Testis (tissue), 3 donors: ENCODE measurements around the gene WDR46. TPM values are rescaled to one million over a fixed set of nuclear protein-coding genes. Genes with fewer than 3 reads are reported as not detected.

ENCODE experiments used
- DNase-seq: peaks from one replicate; pipeline ENCODE4 v3.0.0-alpha.2; 2019
- H3K27ac ChIP-seq, 2 donors: fragments of 200-600 bp; sonication (generic); one replicate each; pipeline ENCODE4 v1.5.1; 2019
- H3K27me3 ChIP-seq: fragments of 200-600 bp; sonication (generic); one replicate; pipeline ENCODE4 v1.5.1; 2019
- H3K36me3 ChIP-seq: fragments of 200-600 bp; sonication (generic); one replicate; pipeline ENCODE4 v1.5.1; 2017; ENCODE audit warnings: low read depth; ENCODE audit errors: missing control alignments
- H3K4me1 ChIP-seq: fragments of 200-600 bp; sonication (generic); one replicate; pipeline ENCODE4 v1.5.1; 2019
- H3K4me3 ChIP-seq, 2 donors: fragments of 200-600 bp; sonication (generic); one replicate each; pipeline ENCODE4 v1.5.1; 2017 to 2019
- H3K9me3 ChIP-seq: fragments of 200-600 bp; sonication (generic); one replicate; pipeline ENCODE4 v1.5.1; 2017
- POLR2A ChIP-seq: fragments of 450-650 bp; IDR thresholded peaks from one replicate; pipeline ENCODE4 v1.6.1; 2017; ENCODE audit warnings: antibody characterized with exemption, mild to moderate bottlenecking, moderate library complexity
- WGBS, 2 donors: methylation state at CpG; one replicate each; pipeline ENCODE4 v1.1.5; 2018; 5-methylcytosine and 5-hydroxymethylcytosine counted together
- intact Hi-C: fragments of 100-400 bp; cut with DNase I; formaldehyde crosslinking; loops from one replicate; pipeline ENCODE4 v1.15.1; 2023; ENCODE audit warnings: low total_unique reads
- polyA plus RNA-seq: library from polyadenylated mRNA; stranded (reverse); fragments of 350-450 nt; fragmentation: Illumina TruSeq; extraction: RNeasy Lipid Tissue Mini Kit (QIAGEN cat#74804); gene quantifications from one replicate; pipeline ENCODE4 v1.2.3, GENCODE V29; 2014; ENCODE audit warnings: low read depth, low replicate concordance; ENCODE audit not compliant: insufficient read depth
- total RNA-seq, 2 donors: library from RNA; depleted of rRNA; stranded (reverse); fragments of >200 nt; gene quantifications; one replicate each; pipeline ENCODE4 v1.2.3, GENCODE V29; 2016
- TF ChIP-seq, protein P1 (sequence below), 3 experiments: fragments of 450-650 bp in 2 of 3; fragments of 200-600 bp in 1 of 3; sonication (generic) in 1 of 3; IDR thresholded peaks; one replicate each; pipeline ENCODE4 v1.5.1; 2016 to 2019; ENCODE audit warnings: antibody characterized with exemption in 3 of 3, mild to moderate bottlenecking in 2 of 3, moderate library complexity in 1 of 3

WDR46 gene
- total and polyA plus RNA-seq, 3 donors from 2014 or later = 61.6 to 71.2 (median 63.2) TPM

DNA sequence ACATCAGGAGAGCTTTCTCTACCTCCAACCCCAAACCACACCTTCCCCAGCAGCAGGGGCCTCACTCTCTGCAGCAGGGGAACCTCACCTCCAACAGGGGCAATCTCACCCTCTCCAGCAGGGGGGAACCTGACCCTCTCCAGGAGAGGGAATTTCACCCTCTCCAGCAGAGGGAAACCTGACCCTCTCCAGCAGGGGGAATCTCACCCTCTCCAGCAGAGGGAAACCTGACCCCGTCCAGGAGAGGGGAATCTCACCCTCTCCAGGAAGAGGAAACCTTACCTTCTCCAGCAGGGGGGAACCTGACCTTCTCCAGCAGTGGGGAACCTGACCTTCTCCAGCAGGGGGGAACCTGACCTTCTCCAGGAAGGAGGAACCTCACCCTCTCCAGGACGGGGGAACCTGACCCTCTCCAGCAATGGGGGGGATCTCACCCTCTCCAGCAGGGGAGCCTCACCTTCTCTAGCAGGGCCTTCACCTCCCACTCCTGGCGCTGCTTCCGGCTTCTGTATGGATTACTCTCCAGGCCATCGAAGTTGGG, 9.0 kb downstream of the WDR46 start:
- H3K4me1 ChIP-seq = peaks cover 13% of the 10 kb centered on the region
- H3K36me3 ChIP-seq = no peaks in the 10 kb centered on the region
- no peak overlapping the region for H3K27ac ChIP-seq
- H3K27me3 ChIP-seq = no peaks in the 10 kb centered on the region
- no peak for DNase-seq
- no peak for TF ChIP-seq POLR2A
- TF ChIP-seq, protein P1, sequence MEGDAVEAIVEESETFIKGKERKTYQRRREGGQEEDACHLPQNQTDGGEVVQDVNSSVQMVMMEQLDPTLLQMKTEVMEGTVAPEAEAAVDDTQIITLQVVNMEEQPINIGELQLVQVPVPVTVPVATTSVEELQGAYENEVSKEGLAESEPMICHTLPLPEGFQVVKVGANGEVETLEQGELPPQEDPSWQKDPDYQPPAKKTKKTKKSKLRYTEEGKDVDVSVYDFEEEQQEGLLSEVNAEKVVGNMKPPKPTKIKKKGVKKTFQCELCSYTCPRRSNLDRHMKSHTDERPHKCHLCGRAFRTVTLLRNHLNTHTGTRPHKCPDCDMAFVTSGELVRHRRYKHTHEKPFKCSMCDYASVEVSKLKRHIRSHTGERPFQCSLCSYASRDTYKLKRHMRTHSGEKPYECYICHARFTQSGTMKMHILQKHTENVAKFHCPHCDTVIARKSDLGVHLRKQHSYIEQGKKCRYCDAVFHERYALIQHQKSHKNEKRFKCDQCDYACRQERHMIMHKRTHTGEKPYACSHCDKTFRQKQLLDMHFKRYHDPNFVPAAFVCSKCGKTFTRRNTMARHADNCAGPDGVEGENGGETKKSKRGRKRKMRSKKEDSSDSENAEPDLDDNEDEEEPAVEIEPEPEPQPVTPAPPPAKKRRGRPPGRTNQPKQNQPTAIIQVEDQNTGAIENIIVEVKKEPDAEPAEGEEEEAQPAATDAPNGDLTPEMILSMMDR (IDR thresholded peaks at IDR 0.05) = peak; percentile 14 to 32 (median 22)
- WGBS, 2 donors = 33 to 64% methylated on average over 1 to 5 of the region's 5 CpGs
- H3K4me3 ChIP-seq = no peak overlapping the region
- H3K9me3 ChIP-seq = no peaks in the 10 kb centered on the region
- intact Hi-C loops = no loop called here

DNA sequence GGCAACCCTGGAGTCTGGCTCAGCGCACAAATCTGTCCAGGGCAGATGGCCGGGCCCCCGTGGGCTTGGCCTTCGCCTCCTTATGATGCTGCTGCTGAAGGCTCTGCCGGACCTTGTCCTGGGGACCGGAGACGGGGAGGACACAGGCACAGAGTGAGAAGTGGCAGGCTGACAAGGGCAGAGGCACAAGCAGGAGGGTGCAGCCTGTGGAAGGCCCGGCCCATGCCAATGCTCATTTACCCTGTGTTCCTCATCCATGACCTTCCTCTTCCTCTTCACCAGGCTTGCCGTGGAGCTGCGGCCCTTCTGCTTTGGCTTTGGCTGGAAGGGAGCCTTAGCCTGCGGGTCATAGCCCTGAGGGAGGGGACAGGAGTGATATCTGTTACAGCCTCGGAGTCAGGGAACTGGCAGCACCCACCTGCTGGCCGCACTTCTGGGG, 9.8 kb downstream of the WDR46 start:
- Histone ChIP-seq H3K4me1 (peaks cover 18% of the 10 kb centered on the region), H3K27ac (no peak overlapping the region), H3K27me3 (no peaks in the 10 kb centered on the region), H3K36me3 (no peaks in the 10 kb centered on the region), H3K9me3 (no peaks in the 10 kb centered on the region), H3K4me3 (no peak overlapping the region)
- DNase-seq = no peak
- intact Hi-C loops = no loop called here
- WGBS, 2 donors = 67 to 69% methylated on average over 5 to 13 of the region's 13 CpGs
- TF ChIP-seq POLR2A = no peak
- TF ChIP-seq, protein P1 (IDR thresholded peaks at IDR 0.05) = no peak

DNA sequence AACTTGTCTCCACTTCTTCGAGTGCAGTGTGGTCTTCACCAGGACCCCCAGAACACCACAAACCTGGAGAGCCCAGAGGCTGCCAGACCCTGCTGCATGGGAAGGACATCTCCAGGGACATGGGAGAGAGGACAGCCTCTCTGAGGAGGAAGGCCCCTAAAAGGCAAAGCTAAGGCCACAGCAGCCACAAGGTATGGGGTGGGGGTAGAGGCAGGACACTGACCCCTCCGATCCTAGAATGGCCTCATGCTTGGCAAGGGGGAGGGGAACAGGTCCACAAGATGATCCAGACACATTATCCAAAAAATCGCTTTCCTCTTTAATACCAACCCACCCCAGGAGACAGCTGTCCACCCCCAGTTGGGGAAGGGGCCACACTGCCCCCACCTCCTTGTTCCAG, 10.2 kb downstream of the WDR46 start:
- Histone ChIP-seq H3K27me3 (no peaks in the 10 kb centered on the region), H3K9me3 (no peaks in the 10 kb centered on the region), H3K4me1 (peaks cover 20% of the 10 kb centered on the region), H3K4me3 (no peak overlapping the region), H3K27ac (no peak overlapping the region), H3K36me3 (no peaks in the 10 kb centered on the region)
- TF ChIP-seq, protein P1 (IDR thresholded peaks at IDR 0.05) = no peak
- no peak for TF ChIP-seq POLR2A
- no peak for DNase-seq
- WGBS, 2 donors = 80 to 83% methylated on average over 3 of the region's 3 CpGs
- intact Hi-C loops = no loop called here

DNA sequence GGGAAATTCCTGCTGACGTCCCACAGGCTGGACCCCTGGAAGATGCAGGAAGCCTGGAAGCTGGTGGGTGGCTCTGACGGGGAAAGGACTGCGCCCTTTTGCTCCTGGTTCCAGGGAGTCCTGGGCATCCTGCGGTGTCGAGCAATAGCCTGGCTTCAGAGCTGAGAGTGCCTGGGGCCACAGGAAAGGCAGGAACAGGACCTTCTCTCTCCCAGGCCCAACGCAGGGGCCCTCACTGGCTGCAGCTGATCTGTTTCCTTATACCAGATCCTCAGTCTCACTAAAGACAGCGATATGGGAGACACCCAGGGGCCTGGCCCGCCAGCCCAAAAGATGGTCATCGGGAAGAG, 10.7 kb downstream of the WDR46 start:
- Histone ChIP-seq H3K27me3 (no peaks in the 10 kb centered on the region), H3K27ac (peak overlapping the region in 1 of 2 donors; percentile 79), H3K4me1 (peaks cover 20% of the 10 kb centered on the region), H3K4me3 (peak overlapping the region in 1 of 2 donors; percentile 81), H3K9me3 (no peaks in the 10 kb centered on the region), H3K36me3 (no peaks in the 10 kb centered on the region)
- no peak for TF ChIP-seq POLR2A
- TF ChIP-seq, protein P1 (IDR thresholded peaks at IDR 0.05) = no peak
- intact Hi-C loops = no loop called here
- WGBS, 2 donors = 79 to 85% methylated on average over 4 to 9 of the region's 9 CpGs
- DNase-seq = no peak
